ENCODE data around the gene C19orf47.

GRCh38 chr19:40286971-40287421, 61.2 kb downstream of the C19orf47 start:
- no peak for TF ChIP-seq CTCF (IDR thresholded peaks at IDR 0.05; ENCODE audit: poor library complexity, severe bottlenecking)
- no peak for TF ChIP-seq POLR2AphosphoS5 (IDR thresholded peaks at IDR 0.05)
- no peak for TF ChIP-seq REST (IDR thresholded peaks at IDR 0.05; ENCODE audit: borderline replicate concordance)
- TF ChIP-seq RAD21 (conservative IDR thresholded peaks at IDR 0.05): no peak
- no peak for TF ChIP-seq EZH2 (IDR thresholded peaks at IDR 0.05; ENCODE audit: borderline replicate concordance, insufficient read depth, low read length, poor library complexity, severe bottlenecking)
- TF ChIP-seq SMC3 (conservative IDR thresholded peaks at IDR 0.05; ENCODE audit: poor library complexity): no peak
- no peak for TF ChIP-seq EP300 (conservative IDR thresholded peaks at IDR 0.05; ENCODE audit: poor library complexity, severe bottlenecking)
- no peak for TF ChIP-seq TAF1 (IDR thresholded peaks at IDR 0.05; ENCODE audit: low read depth)
- no peak for TF ChIP-seq MXI1 (conservative IDR thresholded peaks at IDR 0.05; ENCODE audit: poor library complexity, severe bottlenecking)

Measured in neural cell (in vitro differentiated cells).